ENCODE measurements around the gene DHRSX. TPM values are rescaled to one million over a fixed set of nuclear protein-coding genes. Genes with fewer than 3 reads are reported as not detected.

The DHRSX gene
- total and polyA plus RNA-seq, 9 of the 15 experiments (the other 6 are each of a cell fraction or from before 2014, with no cell fraction given) = 0.59 to 11.0 (median 6.2) TPM

DNA sequence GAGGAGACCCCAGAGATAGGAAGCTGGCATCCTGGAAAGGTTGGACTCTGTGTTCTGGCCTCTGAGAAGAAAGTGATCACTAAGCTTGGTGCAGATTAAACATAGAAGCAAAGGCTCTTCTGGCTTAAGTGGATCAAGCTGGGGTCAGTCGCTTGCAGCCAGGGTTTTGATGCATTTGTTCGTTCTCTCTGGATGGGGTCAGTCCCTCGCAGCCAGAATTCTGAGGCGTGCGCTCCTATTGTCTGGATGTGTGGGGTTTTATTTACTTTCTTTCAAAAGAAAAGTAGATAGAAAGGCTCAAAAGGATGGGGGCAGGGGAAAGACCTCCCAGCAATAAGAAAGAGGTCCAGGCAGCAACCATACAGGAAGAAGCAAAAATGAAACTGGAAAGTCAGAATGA, 152.6 kb downstream of the DHRSX start:
- TF ChIP-seq KDM1A (IDR thresholded peaks at IDR 0.05) (no peak), HNRNPH1 (optimal IDR thresholded peaks at IDR 0.05; ENCODE audit: low read depth, low read length) (no peak), KLF6 (CRISPR knock-in tag; IDR thresholded peaks at IDR 0.05; ENCODE audit: borderline replicate concordance) (no peak), FOXA3 (CRISPR knock-in tag; conservative IDR thresholded peaks at IDR 0.05 in 1 of 2, IDR thresholded peaks at IDR 0.05 in 1 of 2) (no peak)
- TF ChIP-seq, protein P1, sequence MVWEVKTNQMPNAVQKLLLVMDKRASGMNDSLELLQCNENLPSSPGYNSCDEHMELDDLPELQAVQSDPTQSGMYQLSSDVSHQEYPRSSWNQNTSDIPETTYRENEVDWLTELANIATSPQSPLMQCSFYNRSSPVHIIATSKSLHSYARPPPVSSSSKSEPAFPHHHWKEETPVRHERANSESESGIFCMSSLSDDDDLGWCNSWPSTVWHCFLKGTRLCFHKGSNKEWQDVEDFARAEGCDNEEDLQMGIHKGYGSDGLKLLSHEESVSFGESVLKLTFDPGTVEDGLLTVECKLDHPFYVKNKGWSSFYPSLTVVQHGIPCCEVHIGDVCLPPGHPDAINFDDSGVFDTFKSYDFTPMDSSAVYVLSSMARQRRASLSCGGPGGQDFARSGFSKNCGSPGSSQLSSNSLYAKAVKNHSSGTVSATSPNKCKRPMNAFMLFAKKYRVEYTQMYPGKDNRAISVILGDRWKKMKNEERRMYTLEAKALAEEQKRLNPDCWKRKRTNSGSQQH (CRISPR knock-in tag; IDR thresholded peaks at IDR 0.05) = no peak
- TF ChIP-seq, protein P2, sequence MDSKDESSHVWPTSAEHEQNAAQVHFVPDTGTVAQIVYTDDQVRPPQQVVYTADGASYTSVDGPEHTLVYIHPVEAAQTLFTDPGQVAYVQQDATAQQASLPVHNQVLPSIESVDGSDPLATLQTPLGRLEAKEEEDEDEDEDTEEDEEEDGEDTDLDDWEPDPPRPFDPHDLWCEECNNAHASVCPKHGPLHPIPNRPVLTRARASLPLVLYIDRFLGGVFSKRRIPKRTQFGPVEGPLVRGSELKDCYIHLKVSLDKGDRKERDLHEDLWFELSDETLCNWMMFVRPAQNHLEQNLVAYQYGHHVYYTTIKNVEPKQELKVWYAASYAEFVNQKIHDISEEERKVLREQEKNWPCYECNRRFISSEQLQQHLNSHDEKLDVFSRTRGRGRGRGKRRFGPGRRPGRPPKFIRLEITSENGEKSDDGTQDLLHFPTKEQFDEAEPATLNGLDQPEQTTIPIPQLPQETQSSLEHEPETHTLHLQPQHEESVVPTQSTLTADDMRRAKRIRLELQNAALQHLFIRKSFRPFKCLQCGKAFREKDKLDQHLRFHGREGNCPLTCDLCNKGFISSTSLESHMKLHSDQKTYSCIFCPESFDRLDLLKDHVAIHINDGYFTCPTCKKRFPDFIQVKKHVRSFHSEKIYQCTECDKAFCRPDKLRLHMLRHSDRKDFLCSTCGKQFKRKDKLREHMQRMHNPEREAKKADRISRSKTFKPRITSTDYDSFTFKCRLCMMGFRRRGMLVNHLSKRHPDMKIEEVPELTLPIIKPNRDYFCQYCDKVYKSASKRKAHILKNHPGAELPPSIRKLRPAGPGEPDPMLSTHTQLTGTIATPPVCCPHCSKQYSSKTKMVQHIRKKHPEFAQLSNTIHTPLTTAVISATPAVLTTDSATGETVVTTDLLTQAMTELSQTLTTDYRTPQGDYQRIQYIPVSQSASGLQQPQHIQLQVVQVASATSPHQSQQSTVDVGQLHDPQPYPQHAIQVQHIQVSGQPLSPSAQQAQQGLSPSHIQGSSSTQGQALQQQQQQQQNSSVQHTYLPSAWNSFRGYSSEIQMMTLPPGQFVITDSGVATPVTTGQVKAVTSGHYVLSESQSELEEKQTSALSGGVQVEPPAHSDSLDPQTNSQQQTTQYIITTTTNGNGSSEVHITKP (IDR thresholded peaks at IDR 0.05; ENCODE audit: partially characterized antibody) = no peak
- no peak for ATAC-seq
- no peaks in the 10 kb centered on the region for H3K79me2 ChIP-seq (ENCODE audit: control insufficient read depth, insufficient read depth, low read length)
- intact Hi-C loops (cut with micrococcal nuclease) = no loop called here
- H2AFZ ChIP-seq (ENCODE audit: low read depth, low read length) = no peak overlapping the region
- no peaks in the 10 kb centered on the region for H4K20me1 ChIP-seq (replicated peaks; ENCODE audit: control insufficient read depth, insufficient read depth, low read length)
- H3K9me3 ChIP-seq (replicated peaks; ENCODE audit: control insufficient read depth, insufficient read depth, low read depth, low read length) = no peaks in the 10 kb centered on the region
- peaks cover 11 to 15% of the 10 kb centered on the region in 2 experiments; a peak in 3 of 5 replicates for H3K4me1 ChIP-seq (replicated peaks in 1 of 2; ENCODE audit: control insufficient read depth in 2 of 2, insufficient read depth in 2 of 2, low read length in 2 of 2)
- H3K4me2 ChIP-seq (ENCODE audit: insufficient read depth, low read length) = no peak overlapping the region
- CTCF ChIA-PET (ENCODE audit: low intra/inter-chr PET ratio) = no interaction called here
- no peaks in the 10 kb centered on the region for H3K36me3 ChIP-seq (ENCODE audit: control insufficient read depth, insufficient read depth, low read length)
- BruUV-seq (replicated peaks) = no TSS peak
- FAIRE-seq = no peak
- H3K4me3 ChIP-seq = no peak overlapping the region
- no peaks in the 10 kb centered on the region for H3K9me1 ChIP-seq (ENCODE audit: control insufficient read depth, insufficient read depth, low read length)
- in situ Hi-C loops (cut with MboI) = no loop called here
- no peak overlapping the region for H3K27ac ChIP-seq (ENCODE audit: extremely low read depth, low read depth, low read length)
- 61% methylated on average over 5 of the region's 5 CpGs for WGBS (ENCODE audit: insufficient coverage, low coverage, missing lambda C conversion rate)
- H3K9ac ChIP-seq (ENCODE audit: insufficient read depth in 1 of 2, low read depth in 2 of 2, low read length in 2 of 2) = no peak overlapping the region
- POLR2A ChIA-PET = no interaction called here
- H3K27me3 ChIP-seq (ENCODE audit: control insufficient read depth in 2 of 2, insufficient read depth in 2 of 2, low read length in 2 of 2) = no peaks in the 10 kb centered on the region
- no peak for DNase-seq (ENCODE audit: extremely low read depth in 1 of 4, low spot score in 3 of 4)
